Measurements from ENCODE around the gene CYP2E1. TPM values are rescaled to one million over a fixed set of nuclear protein-coding genes. Genes with fewer than 3 reads are reported as not detected.

CYP2E1 gene
- total and polyA plus RNA-seq, 7 experiments from 2014 or later: 0.19 to 2.2 (median 1.7) TPM; not detected in 2

DNA sequence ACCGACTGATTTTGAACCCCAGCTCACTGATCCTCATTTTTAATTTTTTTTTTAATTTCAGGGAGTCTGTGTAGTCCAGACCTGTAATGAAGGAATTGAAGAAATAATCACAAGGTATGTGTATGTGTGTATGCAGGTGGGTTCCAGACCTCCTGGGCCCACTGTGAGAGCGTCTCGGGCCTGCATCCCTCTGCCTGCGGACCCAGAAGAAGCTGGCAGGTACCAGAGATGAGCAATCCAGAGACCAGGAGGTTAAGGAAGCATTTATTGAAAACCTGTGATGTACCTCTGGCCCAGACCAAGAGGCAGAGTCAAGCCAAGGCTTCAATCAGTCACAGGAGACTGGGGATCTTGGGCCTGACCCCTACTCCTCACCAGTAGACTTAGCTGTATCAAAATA, 27.4 kb downstream of the CYP2E1 start:
- H3K4me3 ChIP-seq (ENCODE audit: low read length): no peak overlapping the region
- Mint-ChIP-seq H3K4me3 (no peak overlapping the region), H3K9me3 (peaks cover 0 to 6% (median 0%) of the 10 kb centered on the region in 11 donors), H3K36me3 (no peaks in the 10 kb centered on the region), H3K27me3 (peaks cover 12 to 29% (median 22%) of the 10 kb centered on the region in 5 donors), H3K4me1 (no peaks in the 10 kb centered on the region), H3K27ac (no peak overlapping the region)
- intact Hi-C loops (cut with micrococcal nuclease): no loop called here
- ChIA-PET POLR2A (interaction anchor here (1.1 kb wide), 1 partner anchor 39 kb away, joined by 3 read pairs; no protein-coding TSS in a partner anchor), CTCF (no interaction called here)
- no peaks in the 10 kb centered on the region for H3K27me3 ChIP-seq (ENCODE audit: control insufficient read depth in 2 of 2, insufficient read depth in 2 of 2, low read length in 2 of 2)
- H3K36me3 ChIP-seq (ENCODE audit: control insufficient read depth in 2 of 3, insufficient read depth in 3 of 3, low read length in 3 of 3): no peaks in the 10 kb centered on the region
- ATAC-seq: no peak
- DNase-seq: no peak
- H3K4me1 ChIP-seq (ENCODE audit: control insufficient read depth in 2 of 2, insufficient read depth in 2 of 2, low read length in 2 of 2): no peaks in the 10 kb centered on the region
- no peaks in the 10 kb centered on the region for H3K9me3 ChIP-seq (ENCODE audit: control insufficient read depth in 2 of 3, low read length in 3 of 3)
- no peak overlapping the region for H3K27ac ChIP-seq (ENCODE audit: low read depth, low read length)

DNA sequence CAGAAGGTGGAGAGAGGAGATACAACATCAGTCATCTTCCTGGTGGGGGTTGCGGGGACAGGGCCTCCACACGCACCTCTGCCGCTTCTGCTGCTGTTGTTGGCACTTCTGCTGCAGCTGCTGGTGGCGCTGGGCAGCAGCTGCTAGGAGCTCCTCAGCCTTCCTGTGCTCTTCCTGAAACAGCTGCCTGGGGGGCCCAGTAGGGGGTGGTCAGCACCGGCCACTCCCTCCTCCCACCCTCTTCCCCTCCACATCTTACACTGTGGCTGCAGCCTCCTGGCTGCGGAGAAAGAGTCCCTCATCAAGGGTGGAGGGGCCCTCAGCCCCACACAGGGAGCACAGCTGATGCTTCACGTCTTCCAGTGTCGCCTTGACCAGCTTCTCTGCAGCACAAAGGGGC, 28.4 kb downstream of the CYP2E1 start:
- H3K9me3 ChIP-seq (ENCODE audit: control insufficient read depth in 2 of 3, low read length in 3 of 3): no peaks in the 10 kb centered on the region
- no peaks in the 10 kb centered on the region for H3K27me3 ChIP-seq (ENCODE audit: control insufficient read depth in 2 of 2, insufficient read depth in 2 of 2, low read length in 2 of 2)
- POLR2A ChIA-PET: no interaction called here
- no peaks in the 10 kb centered on the region for H3K4me1 Mint-ChIP-seq
- DNase-seq: no peak
- H3K9me3 Mint-ChIP-seq: peaks cover 0 to 3% (median 0%) of the 10 kb centered on the region in 11 donors
- H3K27ac Mint-ChIP-seq: no peak overlapping the region
- H3K36me3 ChIP-seq (ENCODE audit: control insufficient read depth in 2 of 3, insufficient read depth in 3 of 3, low read length in 3 of 3): no peaks in the 10 kb centered on the region
- ATAC-seq: no peak
- no peak overlapping the region for H3K4me3 ChIP-seq (ENCODE audit: low read length)
- intact Hi-C loops (cut with micrococcal nuclease): no loop called here
- H3K4me3 Mint-ChIP-seq: no peak overlapping the region
- H3K27ac ChIP-seq (ENCODE audit: low read depth, low read length): no peak overlapping the region
- peaks cover 12 to 27% (median 20%) of the 10 kb centered on the region in 5 donors for H3K27me3 Mint-ChIP-seq
- H3K36me3 Mint-ChIP-seq: no peaks in the 10 kb centered on the region
- CTCF ChIA-PET: no interaction called here
- H3K4me1 ChIP-seq (ENCODE audit: control insufficient read depth in 2 of 2, insufficient read depth in 2 of 2, low read length in 2 of 2): no peaks in the 10 kb centered on the region

- H3K9me3 ChIP-seq (ENCODE audit: control insufficient read depth in 2 of 3, low read length in 3 of 3): no peaks in the 10 kb centered on the region
- Mint-ChIP-seq H3K27ac (no peak overlapping the region), H3K27me3 (peaks cover 15 to 25% (median 19%) of the 10 kb centered on the region in 5 donors), H3K36me3 (no peaks in the 10 kb centered on the region), H3K4me3 (no peak overlapping the region), H3K4me1 (no peaks in the 10 kb centered on the region), H3K9me3 (no peaks in the 10 kb centered on the region)
- ChIA-PET CTCF (no interaction called here), POLR2A (no interaction called here)
- no peaks in the 10 kb centered on the region for H3K4me1 ChIP-seq (ENCODE audit: control insufficient read depth in 2 of 2, insufficient read depth in 2 of 2, low read length in 2 of 2)
- DNase-seq (no peak), ATAC-seq (no peak)
- H3K27ac ChIP-seq (ENCODE audit: low read depth, low read length): no peak overlapping the region
- no peaks in the 10 kb centered on the region for H3K36me3 ChIP-seq (ENCODE audit: control insufficient read depth in 2 of 3, insufficient read depth in 3 of 3, low read length in 3 of 3)
- no peaks in the 10 kb centered on the region for H3K27me3 ChIP-seq (ENCODE audit: control insufficient read depth in 2 of 2, insufficient read depth in 2 of 2, low read length in 2 of 2)
- intact Hi-C loops (cut with micrococcal nuclease): no loop called here
- H3K4me3 ChIP-seq (ENCODE audit: low read length): no peak overlapping the region
Observed at GRCh38 chr10:133557381-133557780, 30.2 kb downstream of the CYP2E1 start.

GRCh38 chr10:133559216-133559615, 32.1 kb downstream of the CYP2E1 start:
- POLR2A ChIA-PET: no interaction called here
- DNase-seq (no peak), ATAC-seq (no peak)
- no peaks in the 10 kb centered on the region for H3K36me3 ChIP-seq (ENCODE audit: control insufficient read depth in 2 of 3, insufficient read depth in 3 of 3, low read length in 3 of 3)
- Mint-ChIP-seq H3K4me3 (no peak overlapping the region), H3K27ac (no peak overlapping the region), H3K27me3 (peaks cover 11 to 25% (median 20%) of the 10 kb centered on the region in 5 donors), H3K9me3 (peaks cover 0 to 4% (median 0%) of the 10 kb centered on the region in 11 donors), H3K36me3 (no peaks in the 10 kb centered on the region), H3K4me1 (no peaks in the 10 kb centered on the region)
- H3K9me3 ChIP-seq (ENCODE audit: control insufficient read depth in 2 of 3, low read length in 3 of 3): no peaks in the 10 kb centered on the region
- no peaks in the 10 kb centered on the region for H3K27me3 ChIP-seq (ENCODE audit: control insufficient read depth in 2 of 2, insufficient read depth in 2 of 2, low read length in 2 of 2)
- no peak overlapping the region for H3K4me3 ChIP-seq (ENCODE audit: low read length)
- H3K4me1 ChIP-seq (ENCODE audit: control insufficient read depth in 2 of 2, insufficient read depth in 2 of 2, low read length in 2 of 2): no peaks in the 10 kb centered on the region
- intact Hi-C loops (cut with micrococcal nuclease): no loop called here
- no peak overlapping the region for H3K27ac ChIP-seq (ENCODE audit: low read depth, low read length)
- CTCF ChIA-PET: no interaction called here

- no peaks in the 10 kb centered on the region for H3K27me3 ChIP-seq (ENCODE audit: control insufficient read depth in 2 of 2, insufficient read depth in 2 of 2, low read length in 2 of 2)
- POLR2A ChIA-PET: no interaction called here
- Mint-ChIP-seq H3K36me3 (no peaks in the 10 kb centered on the region), H3K9me3 (peaks cover 0 to 14% (median 4%) of the 10 kb centered on the region in 11 donors), H3K27ac (no peak overlapping the region), H3K4me3 (no peak overlapping the region), H3K4me1 (no peaks in the 10 kb centered on the region), H3K27me3 (peaks cover 2 to 22% (median 9%) of the 10 kb centered on the region in 5 donors)
- no peaks in the 10 kb centered on the region for H3K36me3 ChIP-seq (ENCODE audit: control insufficient read depth in 2 of 3, insufficient read depth in 3 of 3, low read length in 3 of 3)
- DNase-seq (no peak), ATAC-seq (no peak)
- H3K27ac ChIP-seq (ENCODE audit: low read depth, low read length): peak overlapping the region; percentile 63
- CTCF ChIA-PET: no interaction called here
- H3K4me1 ChIP-seq (ENCODE audit: control insufficient read depth in 2 of 2, insufficient read depth in 2 of 2, low read length in 2 of 2): no peaks in the 10 kb centered on the region
- H3K4me3 ChIP-seq (ENCODE audit: low read length): no peak overlapping the region
- intact Hi-C loops (cut with micrococcal nuclease): no loop called here
- peaks cover 0 to 9% (median 0%) of the 10 kb centered on the region in 3 experiments for H3K9me3 ChIP-seq (ENCODE audit: control insufficient read depth in 2 of 3, low read length in 3 of 3)
Observed at GRCh38 chr10:133564816-133565215, 37.7 kb downstream of the CYP2E1 start.

- Mint-ChIP-seq H3K36me3 (no peaks in the 10 kb centered on the region), H3K27ac (no peak within 1 kb of the TSS), H3K9me3 (peaks cover 0 to 14% (median 4%) of the 10 kb centered on the region in 11 donors), H3K4me3 (no peak within 1 kb of the TSS), H3K4me1 (no peaks in the 10 kb centered on the region), H3K27me3 (peaks cover 2 to 22% (median 9%) of the 10 kb centered on the region in 5 donors)
- ChIA-PET POLR2A (no interaction called here), CTCF (no interaction called here)
- no peaks in the 10 kb centered on the region for H3K27me3 ChIP-seq (ENCODE audit: control insufficient read depth in 2 of 2, insufficient read depth in 2 of 2, low read length in 2 of 2)
- H3K27ac ChIP-seq (ENCODE audit: low read depth, low read length): peak within 1 kb of the TSS; percentile 63
- DNase-seq (peak in 3 of 9 donors; percentile 5 to 26 (median 6)), ATAC-seq (no peak)
- intact Hi-C loops (cut with micrococcal nuclease): no loop called here
- H3K4me1 ChIP-seq (ENCODE audit: control insufficient read depth in 2 of 2, insufficient read depth in 2 of 2, low read length in 2 of 2): no peaks in the 10 kb centered on the region
- H3K36me3 ChIP-seq (ENCODE audit: control insufficient read depth in 2 of 3, insufficient read depth in 3 of 3, low read length in 3 of 3): no peaks in the 10 kb centered on the region
- H3K4me3 ChIP-seq (ENCODE audit: low read length): no peak within 1 kb of the TSS
- peaks cover 0 to 9% (median 0%) of the 10 kb centered on the region in 3 experiments for H3K9me3 ChIP-seq (ENCODE audit: control insufficient read depth in 2 of 3, low read length in 3 of 3)
Observed at GRCh38 chr10:133565441-133566294, 38.5 kb downstream of the CYP2E1 start, which contains the start of gene SYCE1. SYCE1 (minus strand) TSS chr10:133565583; CDS start chr10:133565529, 54 bp downstream.

GRCh38 chr10:133567119-133567518, 40.0 kb downstream of the CYP2E1 start:
- H3K4me1 Mint-ChIP-seq: no peaks in the 10 kb centered on the region
- H3K4me1 ChIP-seq (ENCODE audit: control insufficient read depth in 2 of 2, insufficient read depth in 2 of 2, low read length in 2 of 2): no peaks in the 10 kb centered on the region
- H3K27ac ChIP-seq (ENCODE audit: low read depth, low read length): no peak overlapping the region
- H3K9me3 Mint-ChIP-seq: peaks cover 0 to 17% (median 5%) of the 10 kb centered on the region in 11 donors
- no peaks in the 10 kb centered on the region for H3K27me3 ChIP-seq (ENCODE audit: control insufficient read depth in 2 of 2, insufficient read depth in 2 of 2, low read length in 2 of 2)
- peaks cover 0 to 19% (median 9%) of the 10 kb centered on the region in 5 donors for H3K27me3 Mint-ChIP-seq
- peaks cover 0 to 9% (median 0%) of the 10 kb centered on the region in 3 experiments for H3K9me3 ChIP-seq (ENCODE audit: control insufficient read depth in 2 of 3, low read length in 3 of 3)
- H3K4me3 ChIP-seq (ENCODE audit: low read length): no peak overlapping the region
- CTCF ChIA-PET: no interaction called here
- H3K4me3 Mint-ChIP-seq: no peak overlapping the region
- H3K36me3 Mint-ChIP-seq: no peaks in the 10 kb centered on the region
- intact Hi-C loops (cut with micrococcal nuclease): no loop called here
- ATAC-seq: no peak
- DNase-seq: no peak
- POLR2A ChIA-PET: no interaction called here
- no peaks in the 10 kb centered on the region for H3K36me3 ChIP-seq (ENCODE audit: control insufficient read depth in 2 of 3, insufficient read depth in 3 of 3, low read length in 3 of 3)
- H3K27ac Mint-ChIP-seq: no peak overlapping the region
